Measurements from ENCODE around the gene GRPEL1. TPM values are rescaled to one million over a fixed set of nuclear protein-coding genes. Genes with fewer than 3 reads are reported as not detected.

The GRPEL1 gene
- total RNA-seq, 1 experiment from 2014 or later = 78.2 TPM

GRCh38 chr4:7063362-7063761 is 4.5 kb downstream of the GRPEL1 start:
- Histone ChIP-seq H3K9me3 (ENCODE audit: low read depth, low read length, poor library complexity, severe bottlenecking) (no peaks in the 10 kb centered on the region), H3K4me1 (ENCODE audit: insufficient read depth, low read length, poor library complexity, severe bottlenecking) (peaks cover 6% of the 10 kb centered on the region), H3K4me3 (ENCODE audit: low read depth, low read length, poor library complexity, severe bottlenecking) (no peak overlapping the region), H3K27me3 (replicated peaks; ENCODE audit: insufficient read depth, low read depth, low read length, poor library complexity) (no peaks in the 10 kb centered on the region), H3K27ac (ENCODE audit: low read depth, low read length, poor library complexity, severe bottlenecking) (no peak overlapping the region), H3K36me3 (ENCODE audit: insufficient read depth, low read length, poor library complexity, severe bottlenecking) (peaks cover 61% of the 10 kb centered on the region)
- ChIA-PET POLR2A (ENCODE audit: low non-redundant PET) (no interaction called here), CTCF (interaction anchor here (0.9 kb wide), 1 partner anchor 21 kb away, joined by 3 read pairs; a partner anchor contains a TSS)
- BruUV-seq (replicated peaks) = no TSS peak
- no peak for TF ChIP-seq EZH2 (IDR thresholded peaks at IDR 0.05; ENCODE audit: borderline replicate concordance, low read depth, low read length, poor library complexity, severe bottlenecking)
- no peak for TF ChIP-seq CTCF (conservative IDR thresholded peaks at IDR 0.05; ENCODE audit: low read depth, low read length)
- intact Hi-C loops (cut with micrococcal nuclease; ENCODE audit: unreplicated experiment) = no loop called here
- no peak for DNase-seq (ENCODE audit: low spot score)

GRCh38 chr4:7062816-7063215 is 5.0 kb downstream of the GRPEL1 start:
- BruUV-seq (replicated peaks) = no TSS peak
- Histone ChIP-seq H3K4me1 (ENCODE audit: insufficient read depth, low read length, poor library complexity, severe bottlenecking) (peaks cover 6% of the 10 kb centered on the region), H3K36me3 (ENCODE audit: insufficient read depth, low read length, poor library complexity, severe bottlenecking) (peaks cover 66% of the 10 kb centered on the region), H3K9me3 (ENCODE audit: low read depth, low read length, poor library complexity, severe bottlenecking) (no peaks in the 10 kb centered on the region), H3K27ac (ENCODE audit: low read depth, low read length, poor library complexity, severe bottlenecking) (no peak overlapping the region), H3K27me3 (replicated peaks; ENCODE audit: insufficient read depth, low read depth, low read length, poor library complexity) (no peaks in the 10 kb centered on the region), H3K4me3 (ENCODE audit: low read depth, low read length, poor library complexity, severe bottlenecking) (no peak overlapping the region)
- POLR2A ChIA-PET (ENCODE audit: low non-redundant PET) = no interaction called here
- CTCF ChIA-PET = interaction anchor here (0.9 kb wide), 1 partner anchor 20 kb away, joined by 3 read pairs; a partner anchor contains a TSS
- TF ChIP-seq CTCF (conservative IDR thresholded peaks at IDR 0.05; ENCODE audit: low read depth, low read length) = no peak
- no peak for TF ChIP-seq EZH2 (IDR thresholded peaks at IDR 0.05; ENCODE audit: borderline replicate concordance, low read depth, low read length, poor library complexity, severe bottlenecking)
- intact Hi-C loops (cut with micrococcal nuclease; ENCODE audit: unreplicated experiment) = no loop called here
- DNase-seq (ENCODE audit: low spot score) = no peak

GRCh38 chr4:7061815-7062214 is 6.0 kb downstream of the GRPEL1 start:
- Histone ChIP-seq H3K27ac (ENCODE audit: low read depth, low read length, poor library complexity, severe bottlenecking) (no peak overlapping the region), H3K9me3 (ENCODE audit: low read depth, low read length, poor library complexity, severe bottlenecking) (no peaks in the 10 kb centered on the region), H3K27me3 (replicated peaks; ENCODE audit: insufficient read depth, low read depth, low read length, poor library complexity) (no peaks in the 10 kb centered on the region), H3K4me1 (ENCODE audit: insufficient read depth, low read length, poor library complexity, severe bottlenecking) (peaks cover 3% of the 10 kb centered on the region), H3K4me3 (ENCODE audit: low read depth, low read length, poor library complexity, severe bottlenecking) (no peak overlapping the region), H3K36me3 (ENCODE audit: insufficient read depth, low read length, poor library complexity, severe bottlenecking) (peaks cover 72% of the 10 kb centered on the region)
- TF ChIP-seq EZH2 (IDR thresholded peaks at IDR 0.05; ENCODE audit: borderline replicate concordance, low read depth, low read length, poor library complexity, severe bottlenecking) (no peak), CTCF (conservative IDR thresholded peaks at IDR 0.05; ENCODE audit: low read depth, low read length) (no peak)
- no peak for DNase-seq (ENCODE audit: low spot score)
- BruUV-seq (replicated peaks) = no TSS peak
- ChIA-PET CTCF (no interaction called here), POLR2A (ENCODE audit: low non-redundant PET) (no interaction called here)
- intact Hi-C loops (cut with micrococcal nuclease; ENCODE audit: unreplicated experiment) = no loop called here
